A673 (cell line): ENCODE measurements around the gene TRPC4AP. TPM values are rescaled to one million over a fixed set of nuclear protein-coding genes. Genes with fewer than 3 reads are reported as not detected.

Source experiments
- BruUV-seq: library from RNA; stranded (reverse); fragments of 400-500 nt; replicated peaks from 2 replicates; lab custom pipeline; 2021; lab: Mats Ljungman, UMichigan
- CTCF ChIA-PET: fragments of 300-600 bp; sonication (Branson Sonifier 250); formaldehyde crosslinking; loops from one replicate; lab custom pipeline; 2022; ENCODE audit warnings: antibody characterized with exemption; lab: Charles Lee
- POLR2A ChIA-PET: fragments of 300-600 bp; sonication (Branson Sonifier 250); formaldehyde crosslinking; loops from one replicate; lab custom pipeline; 2022; ENCODE audit warnings: antibody characterized with exemption; ENCODE audit not compliant: low non-redundant PET; lab: Charles Lee
- DNase-seq: peaks from one replicate; pipeline ENCODE4 v3.0.0-alpha.2; 2015; ENCODE audit warnings: low spot score
- H3K27ac ChIP-seq: fragments of 200-600 bp; sonication (generic); 2 replicates; pipeline ENCODE4 v1.5.1; 2016; ENCODE audit warnings: mixed run types, low read depth, mild to moderate bottlenecking, mixed read lengths, antibody characterized with exemption, low read length; ENCODE audit not compliant: poor library complexity, severe bottlenecking
- H3K27me3 ChIP-seq: fragments of 200-600 bp; sonication (generic); replicated peaks from 2 replicates; pipeline ENCODE4 v1.6.1; 2017; ENCODE audit warnings: mixed run types, low read depth, mild to moderate bottlenecking, mixed read lengths, antibody characterized with exemption, low read length; ENCODE audit not compliant: insufficient read depth, poor library complexity
- H3K36me3 ChIP-seq: fragments of 200-600 bp; sonication (generic); 2 replicates; pipeline ENCODE4 v1.6.1; 2016; ENCODE audit warnings: mixed run types, mild to moderate bottlenecking, mixed read lengths, antibody characterized with exemption, low read length; ENCODE audit not compliant: insufficient read depth, poor library complexity, severe bottlenecking
- H3K4me1 ChIP-seq: fragments of 200-600 bp; sonication (generic); 2 replicates; pipeline ENCODE4 v1.6.1; 2017; ENCODE audit warnings: mixed run types, mild to moderate bottlenecking, mixed read lengths, antibody characterized with exemption, low read length; ENCODE audit not compliant: insufficient read depth, poor library complexity, severe bottlenecking
- H3K4me3 ChIP-seq: fragments of 200-600 bp; sonication (generic); 2 replicates; pipeline ENCODE4 v1.5.1; 2016; ENCODE audit warnings: low read depth, mixed run types, mild to moderate bottlenecking, mixed read lengths, low read length; ENCODE audit not compliant: poor library complexity, severe bottlenecking
- H3K9me3 ChIP-seq: fragments of 200-600 bp; sonication (generic); 2 replicates; pipeline ENCODE4 v1.6.1; 2016; ENCODE audit warnings: mixed run types, low read depth, mild to moderate bottlenecking, mixed read lengths, antibody characterized with exemption, low read length; ENCODE audit not compliant: poor library complexity, severe bottlenecking
- CTCF ChIP-seq: fragments of 300-800, 200-600 bp; sonication (generic); conservative IDR thresholded peaks from 2 replicates; pipeline ENCODE4 v1.5.1; 2017; ENCODE audit warnings: low read depth, mild to moderate bottlenecking, antibody characterized with exemption, low read length, moderate library complexity, mixed read lengths
- EZH2 ChIP-seq: fragments of 200-600 bp; sonication (generic); IDR thresholded peaks from 2 replicates; pipeline ENCODE4 v1.6.1; 2017; ENCODE audit warnings: borderline replicate concordance, low read depth, mild to moderate bottlenecking, mixed read lengths, antibody characterized with exemption, low read length; ENCODE audit not compliant: poor library complexity, severe bottlenecking
- intact Hi-C: fragments of 100-400 bp; cut with micrococcal nuclease; formaldehyde crosslinking; loops from one replicate; pipeline ENCODE4 v1.10.0; 2022; ENCODE audit not compliant: unreplicated experiment
- total RNA-seq: library from RNA; stranded (reverse); gene quantifications from 2 replicates; pipeline ENCODE4 v1.2.3, GENCODE V29; 2021

TRPC4AP gene
- total RNA-seq, 1 experiment from 2014 or later: 34.6 TPM

- H3K4me3 ChIP-seq: no peak overlapping the region
- intact Hi-C loops: no loop called here
- no peaks in the 10 kb centered on the region for H3K36me3 ChIP-seq
- no peak for DNase-seq
- POLR2A ChIA-PET: no interaction called here
- no peak for TF ChIP-seq CTCF
- TF ChIP-seq EZH2: no peak
- H3K4me1 ChIP-seq: no peaks in the 10 kb centered on the region
- no peaks in the 10 kb centered on the region for H3K9me3 ChIP-seq
- BruUV-seq: no TSS peak
- CTCF ChIA-PET: no interaction called here
- no peak overlapping the region for H3K27ac ChIP-seq
- H3K27me3 ChIP-seq: peaks cover 4% of the 10 kb centered on the region
These were observed 125.2 kb downstream of the TRPC4AP start for GRCh38 chr20:34967421-34967820.

GRCh38 chr20:34965051-34965450, 127.6 kb downstream of the TRPC4AP start:
- CTCF ChIA-PET: no interaction called here
- POLR2A ChIA-PET: no interaction called here
- peaks cover 4% of the 10 kb centered on the region for H3K27me3 ChIP-seq
- BruUV-seq: no TSS peak
- TF ChIP-seq CTCF (no peak), EZH2 (no peak)
- no peak overlapping the region for H3K4me3 ChIP-seq
- no peak for DNase-seq
- no peaks in the 10 kb centered on the region for H3K9me3 ChIP-seq
- no peaks in the 10 kb centered on the region for H3K36me3 ChIP-seq
- H3K4me1 ChIP-seq: no peaks in the 10 kb centered on the region
- H3K27ac ChIP-seq: no peak overlapping the region
- intact Hi-C loops: no loop called here

- no TSS peak for BruUV-seq
- TF ChIP-seq EZH2: no peak
- TF ChIP-seq CTCF: no peak
- no peaks in the 10 kb centered on the region for H3K36me3 ChIP-seq
- ChIA-PET CTCF (no interaction called here), POLR2A (no interaction called here)
- no peaks in the 10 kb centered on the region for H3K9me3 ChIP-seq
- intact Hi-C loops: loop anchor here (5.0 kb wide), 1 partner anchor 132 kb away; no protein-coding TSS in a partner anchor
- H3K4me1 ChIP-seq: no peaks in the 10 kb centered on the region
- H3K4me3 ChIP-seq: no peak overlapping the region
- H3K27ac ChIP-seq: no peak overlapping the region
- DNase-seq: no peak
- H3K27me3 ChIP-seq: peaks cover 4% of the 10 kb centered on the region
These were observed 128.1 kb downstream of the TRPC4AP start for GRCh38 chr20:34964486-34964885.
